OCI-M2 (cell line): ENCODE measurements around the gene GDF7.
"Not testable (repeated sequence)": the region's sequence is repeated elsewhere in the genome, so short reads cannot be mapped to it uniquely, and the experiment has no call there.

Source experiments
- DNase-seq: peaks from one replicate; lab custom pipeline; 2025; ENCODE audit not compliant: unreplicated experiment; lab: John Stamatoyannopoulos, UW

GDF7 gene

DNA sequence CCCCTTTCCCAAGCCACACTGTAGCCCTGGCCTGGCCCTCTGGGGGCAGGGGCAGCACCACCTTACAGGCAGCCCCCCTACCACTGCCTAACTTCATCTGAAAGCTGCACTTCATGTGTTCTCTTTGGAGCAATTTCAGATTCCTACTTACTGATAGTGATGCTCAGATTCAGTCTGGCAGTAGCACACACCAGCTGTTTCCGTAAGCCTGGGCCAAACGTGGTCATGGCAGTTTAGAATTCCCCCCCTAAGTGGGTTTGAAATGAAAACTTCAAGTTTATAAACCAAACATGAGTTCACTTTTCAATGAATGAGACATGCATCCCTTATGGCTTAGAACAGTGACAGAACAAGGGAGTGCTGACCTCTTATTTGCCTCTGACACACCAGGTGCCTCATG lies 29.4 kb downstream of the GDF7 start:
- no peak for DNase-seq

DNA sequence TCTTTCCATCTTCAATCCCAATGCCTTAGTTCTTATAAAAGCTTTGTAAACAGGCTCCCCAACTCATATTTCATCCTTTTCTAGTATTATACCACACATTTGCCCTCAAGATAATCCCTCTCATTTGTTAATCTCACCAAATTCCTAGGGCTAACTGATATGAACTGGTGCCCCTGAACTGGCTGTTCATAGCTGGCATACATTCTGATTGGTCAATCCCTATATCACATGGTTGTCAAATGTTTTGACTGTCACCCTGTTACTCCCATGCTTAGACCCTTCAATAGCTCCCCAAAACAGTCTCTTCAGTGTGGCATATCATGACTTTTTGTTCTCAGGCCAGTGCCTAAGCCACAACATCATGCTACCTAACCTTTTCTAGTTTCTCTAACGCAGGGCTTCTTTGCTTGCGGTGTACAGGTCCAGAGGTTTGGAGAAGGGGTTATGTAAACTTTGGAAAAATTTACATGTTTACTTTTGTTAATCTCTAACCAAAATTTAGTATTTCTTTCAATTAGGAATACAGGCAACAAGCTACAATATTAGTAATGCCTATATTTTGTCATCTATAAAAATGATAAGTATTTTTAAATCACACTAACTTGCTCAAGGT lies 30.5 kb downstream of the GDF7 start:
- DNase-seq: no peak

DNA sequence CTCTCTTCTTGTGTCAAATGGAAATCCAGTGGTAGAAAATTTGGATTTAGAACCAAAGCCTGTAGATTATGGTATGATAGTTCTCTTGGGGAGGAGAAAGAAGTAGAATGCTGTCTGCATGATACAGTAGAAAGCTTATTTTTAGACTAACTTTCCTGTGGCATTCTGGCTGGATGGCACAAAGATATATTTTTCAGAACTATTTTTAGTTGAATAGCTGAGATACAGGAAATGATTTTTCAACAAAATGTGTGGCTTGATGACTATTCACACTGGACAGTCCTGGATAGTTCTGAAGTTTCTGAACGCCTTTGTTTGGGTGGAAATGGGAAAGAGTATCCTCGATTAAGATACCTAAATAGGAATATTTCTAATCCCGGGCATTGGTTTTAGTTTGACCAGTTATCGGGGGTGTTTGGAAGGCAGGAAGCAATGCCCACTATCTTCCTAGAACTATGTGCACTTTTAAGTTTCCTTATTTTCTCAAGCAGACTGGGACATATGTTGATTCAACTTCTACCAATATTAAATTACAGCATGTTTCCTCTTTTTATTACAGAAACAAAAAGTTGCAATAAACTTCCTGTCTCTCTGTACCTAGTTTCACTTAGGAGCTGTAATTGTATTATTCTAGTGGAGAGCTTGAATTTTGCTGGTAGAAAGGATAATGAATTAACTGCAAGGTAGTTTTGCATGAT lies 32.1 kb downstream of the GDF7 start:
- no peak for DNase-seq

DNA sequence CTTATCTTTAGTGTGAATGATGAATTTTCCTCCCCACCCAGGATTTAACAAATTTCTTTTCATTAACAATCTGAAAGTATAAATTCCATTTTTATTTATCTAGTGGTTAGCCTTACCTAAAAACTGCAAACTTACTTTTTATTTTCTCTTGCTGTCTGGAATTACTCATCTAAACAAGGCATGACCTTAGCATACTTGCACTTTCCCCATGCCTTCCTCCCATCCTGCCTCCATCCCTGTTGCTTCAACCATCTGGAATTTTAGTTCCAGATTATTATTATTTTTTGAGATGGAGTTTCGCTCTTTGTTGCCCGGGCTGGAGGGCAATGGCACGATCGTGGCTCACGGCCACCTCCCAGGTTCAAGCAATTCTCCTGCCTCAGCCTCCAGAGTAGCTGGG lies 35.6 kb downstream of the GDF7 start:
- no peak for DNase-seq

DNA sequence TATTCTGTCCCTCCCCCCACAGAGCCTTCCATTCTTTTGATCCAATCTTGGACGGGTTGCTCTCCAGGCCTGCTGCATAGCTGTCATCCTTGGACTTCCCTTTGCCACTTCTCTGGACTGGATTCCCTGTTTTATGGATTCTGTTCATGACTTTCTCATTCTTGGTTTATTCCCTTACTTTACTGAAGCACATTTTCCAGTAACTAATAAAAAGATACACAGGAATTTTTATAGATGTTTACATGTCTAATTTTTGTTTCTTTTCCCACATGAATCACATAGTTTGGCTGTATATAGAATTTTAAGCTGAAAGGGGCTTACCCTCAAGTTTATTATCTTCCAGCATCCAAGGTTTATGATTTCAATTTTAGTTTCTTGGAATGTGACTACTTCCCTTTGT lies 37.9 kb downstream of the GDF7 start:
- DNase-seq: no peak

DNA sequence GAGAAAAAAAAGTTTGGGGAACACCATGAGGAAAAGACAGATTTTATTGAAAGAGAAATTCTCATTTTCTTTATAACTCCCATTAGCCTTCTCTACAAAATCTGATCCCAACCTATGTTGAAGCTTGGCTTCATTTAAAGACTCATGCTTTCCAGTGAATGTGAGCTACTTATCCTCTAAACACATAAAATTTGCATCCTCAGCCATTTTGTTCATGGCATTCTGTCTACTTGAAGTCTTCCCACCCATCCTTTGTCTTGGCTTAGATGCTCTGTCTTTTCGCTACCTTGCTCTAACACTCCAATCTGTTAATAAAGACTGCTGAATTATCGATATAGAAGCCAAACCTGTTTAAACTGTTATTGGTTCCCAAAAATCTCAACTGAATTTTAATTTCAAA lies 39.3 kb downstream of the GDF7 start:
- no peak for DNase-seq

DNA sequence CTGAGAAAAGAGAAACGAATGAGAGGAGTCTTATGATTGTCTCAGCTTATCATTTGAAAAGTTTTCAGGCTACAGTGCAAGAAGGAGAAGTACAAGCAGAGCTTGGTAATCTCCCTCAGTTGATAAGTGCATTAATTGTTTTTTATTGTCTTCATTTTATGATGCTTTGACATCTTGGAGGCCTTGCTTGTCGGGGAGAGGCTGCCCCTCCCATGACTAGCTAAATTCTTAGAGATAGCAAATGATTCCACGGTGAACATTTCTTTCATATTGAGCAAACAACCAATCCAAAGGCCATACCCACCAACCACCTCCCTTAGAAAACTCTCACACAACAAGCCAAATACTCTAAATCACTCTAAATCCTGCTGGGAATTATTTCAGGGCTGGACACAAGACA lies 39.8 kb downstream of the GDF7 start:
- DNase-seq: no peak

DNA sequence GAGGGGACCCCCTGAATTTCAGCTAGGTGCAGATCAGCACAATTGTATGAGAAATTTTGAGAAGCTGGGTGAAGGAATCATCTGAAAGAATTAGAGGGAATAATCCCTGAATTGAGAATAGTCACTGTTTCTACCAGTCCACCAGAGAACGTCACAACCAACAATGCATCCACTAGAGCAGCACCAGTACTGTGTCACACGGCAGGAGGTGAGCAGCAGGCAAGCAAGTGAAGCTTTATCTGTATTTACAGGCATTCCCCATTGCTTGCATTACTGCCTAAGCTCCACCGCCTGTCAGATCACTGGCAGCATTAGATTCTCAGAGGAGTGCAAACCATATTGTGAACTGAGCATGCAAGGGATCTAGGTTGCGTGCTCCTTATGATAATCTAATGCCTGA lies 40.7 kb downstream of the GDF7 start:
- no peak for DNase-seq

DNA sequence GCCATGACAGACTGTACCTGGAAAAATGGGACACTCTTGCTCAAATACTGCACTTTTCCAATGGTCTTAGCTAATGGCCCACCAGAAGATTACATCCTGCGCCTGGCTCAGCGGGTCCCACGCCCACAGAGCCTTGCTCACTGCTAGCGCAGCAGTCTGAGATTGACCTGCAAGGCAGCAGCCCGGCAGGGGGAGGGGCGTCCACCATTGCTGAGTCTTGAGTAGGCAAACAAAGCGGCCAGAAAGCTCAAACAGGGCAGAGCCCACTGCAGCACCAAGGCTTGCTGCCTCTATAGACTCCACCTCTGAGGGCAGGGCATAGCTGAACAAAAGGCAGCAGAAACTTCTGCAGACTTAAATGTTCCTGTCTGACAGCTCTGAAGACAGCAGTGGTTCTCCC lies 44.7 kb downstream of the GDF7 start:
- DNase-seq: not testable (repeated sequence)

DNA sequence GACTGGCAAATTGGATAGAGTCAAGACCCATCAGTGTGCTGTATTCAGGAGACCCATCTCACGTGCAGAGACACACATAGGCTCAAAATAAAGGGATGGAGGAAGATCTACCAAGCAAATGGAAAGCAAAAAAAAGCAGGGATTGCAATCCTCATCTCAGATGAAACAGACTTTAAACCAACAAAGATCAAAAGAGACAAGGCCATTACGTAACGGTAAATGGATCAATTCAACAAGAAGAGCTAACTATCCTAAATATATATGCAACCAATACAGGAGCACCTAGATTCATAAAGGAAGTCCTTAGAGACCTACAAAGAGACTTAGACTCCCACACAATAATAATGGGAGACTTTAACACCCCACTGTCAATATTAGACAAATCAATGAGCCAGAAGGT lies 46.6 kb downstream of the GDF7 start:
- not testable (repeated sequence) for DNase-seq

DNA sequence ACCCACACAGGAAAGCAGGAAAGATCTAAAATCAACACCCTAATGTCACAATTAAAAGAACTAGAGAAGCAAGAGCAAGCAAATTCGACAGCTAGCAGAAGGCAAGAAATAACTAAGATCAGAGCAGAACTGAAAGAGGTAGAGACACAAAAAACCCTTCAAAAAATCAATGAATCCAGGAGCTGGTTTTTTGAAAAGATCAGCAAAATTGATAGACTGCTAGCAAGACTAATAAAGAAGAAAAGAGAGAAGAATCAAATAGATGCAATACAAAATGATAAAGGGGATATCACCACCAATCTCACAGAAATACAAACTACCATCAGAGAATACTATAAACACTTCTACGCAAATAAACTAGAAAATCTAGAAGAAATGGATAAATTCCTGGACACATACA lies 47.5 kb downstream of the GDF7 start:
- not testable (repeated sequence) for DNase-seq

DNA sequence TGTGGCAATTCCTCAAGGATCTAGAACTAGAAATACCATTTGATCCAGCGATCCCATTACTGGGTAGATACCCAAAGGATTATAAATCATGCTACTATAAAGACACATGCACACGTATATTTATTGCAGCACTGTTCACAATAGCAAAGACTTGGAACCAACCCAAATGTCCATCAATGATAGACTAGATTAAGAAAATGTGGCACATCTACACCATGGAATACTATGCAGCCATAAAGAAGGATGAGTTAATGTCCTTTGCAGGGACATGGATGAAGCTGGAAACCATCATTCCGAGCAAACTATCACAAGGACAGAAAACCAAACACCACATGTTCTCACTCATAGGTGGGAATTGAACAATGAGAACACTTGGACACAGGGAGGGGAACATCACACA lies 49.2 kb downstream of the GDF7 start:
- not testable (repeated sequence) for DNase-seq

DNA sequence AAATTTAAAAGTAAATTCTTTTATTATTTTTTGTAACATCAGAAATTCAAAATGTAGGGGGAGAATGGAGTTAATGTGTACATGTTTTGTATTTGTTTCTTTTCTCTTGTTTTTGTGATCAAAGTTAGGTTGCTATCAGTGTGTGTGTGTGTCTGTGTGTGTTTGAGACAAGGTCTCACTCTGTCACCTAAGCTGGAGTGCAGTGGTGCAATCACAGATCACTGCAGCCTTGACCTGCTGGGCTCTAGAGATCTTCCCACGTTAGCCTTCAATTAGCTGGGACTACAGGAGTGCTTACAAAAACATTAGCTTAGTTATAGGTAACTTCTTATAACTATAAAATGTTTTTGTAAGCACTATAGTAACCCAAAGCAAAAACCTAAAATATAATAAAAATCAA lies 50.7 kb downstream of the GDF7 start:
- DNase-seq: no peak

DNA sequence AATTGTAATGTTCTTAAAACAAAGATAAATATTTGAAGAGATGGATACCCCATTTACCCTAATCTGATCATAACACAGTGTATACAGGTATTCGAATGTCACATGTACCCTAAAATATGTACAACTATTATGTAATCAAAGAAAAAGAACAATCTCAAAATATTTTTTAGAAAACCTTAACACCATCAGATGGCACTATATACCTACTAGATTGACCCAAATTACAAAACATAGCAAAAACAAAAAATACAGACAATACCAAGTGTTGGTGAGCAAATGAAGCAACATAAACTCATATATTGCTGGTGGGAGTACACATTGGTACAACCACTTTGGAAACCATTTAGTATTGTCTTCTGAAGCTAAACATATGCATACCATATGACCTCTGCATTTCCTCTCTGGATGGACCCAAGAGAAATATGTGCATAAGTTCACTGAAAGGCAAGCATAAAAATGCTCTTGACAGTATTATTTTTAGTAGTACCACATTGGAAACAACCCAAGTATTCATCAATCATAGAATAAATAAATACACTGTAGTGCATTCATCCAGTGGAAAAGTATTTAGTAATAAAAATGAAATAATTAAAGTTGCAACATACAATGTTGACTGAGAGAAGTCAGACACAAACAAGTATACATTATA lies 55.8 kb downstream of the GDF7 start:
- DNase-seq: no peak

DNA sequence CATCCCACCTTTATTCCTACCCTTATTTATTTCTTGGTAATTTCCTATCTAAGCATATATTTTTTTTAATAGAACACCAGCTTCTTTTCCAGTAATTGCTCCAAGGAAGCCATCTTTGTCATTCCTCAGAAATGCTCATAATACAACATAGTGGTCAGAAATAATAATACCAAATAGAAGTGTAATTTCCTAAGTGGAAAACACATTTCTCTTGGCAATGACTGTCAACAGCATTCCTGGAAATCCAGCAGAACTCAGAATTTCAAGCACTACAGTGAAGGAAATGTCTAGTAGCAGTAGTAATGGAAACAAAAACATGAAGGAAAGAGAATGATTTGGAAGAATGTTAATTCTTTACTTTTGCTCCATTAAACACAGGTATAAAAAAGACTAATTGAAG lies 56.6 kb downstream of the GDF7 start:
- no peak for DNase-seq

DNA sequence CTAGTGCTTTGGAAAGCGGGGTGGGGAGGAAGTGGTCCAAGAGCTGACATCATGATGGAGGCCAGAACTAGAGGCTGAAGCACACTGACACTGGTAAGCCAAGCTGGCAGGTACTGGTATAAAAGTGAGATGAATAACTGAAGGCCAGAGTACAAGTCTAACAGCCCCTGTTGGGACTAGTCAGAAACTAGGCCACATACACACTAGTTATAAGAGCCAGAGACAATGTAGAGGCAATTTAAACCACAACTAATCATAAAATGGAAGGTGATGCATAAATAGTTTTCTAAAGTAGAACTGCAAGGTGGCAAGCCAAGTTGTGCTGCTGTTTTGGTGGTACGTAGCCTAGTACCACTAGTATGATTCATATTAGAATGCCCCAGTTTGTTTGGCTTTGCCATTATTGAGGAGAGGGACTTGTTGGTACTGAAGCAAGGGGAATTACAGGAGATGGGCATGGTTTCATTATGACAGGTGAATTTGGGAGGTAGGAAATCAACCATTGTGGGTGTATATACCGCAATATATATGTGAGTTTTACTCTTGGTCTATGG lies 57.6 kb downstream of the GDF7 start:
- DNase-seq: no peak

DNA sequence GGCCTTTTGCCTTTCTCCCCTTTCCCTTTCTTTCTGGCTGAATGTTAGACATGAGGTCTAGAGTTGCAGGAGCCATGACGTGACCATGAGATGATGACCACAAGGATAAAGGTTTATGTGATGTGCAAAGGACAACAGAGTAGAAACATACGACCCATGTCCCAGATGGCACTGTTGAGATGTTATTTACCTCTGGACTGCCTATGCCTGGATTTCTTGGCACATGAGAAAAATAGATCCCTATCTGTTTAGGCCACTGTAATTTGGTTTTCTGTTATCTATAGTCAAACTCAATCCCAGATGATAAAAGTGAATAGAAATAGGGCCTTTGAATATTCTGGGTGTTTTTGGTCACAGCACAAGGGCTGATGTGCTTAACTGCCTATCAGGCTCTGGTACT lies 58.8 kb downstream of the GDF7 start:
- DNase-seq: no peak

DNA sequence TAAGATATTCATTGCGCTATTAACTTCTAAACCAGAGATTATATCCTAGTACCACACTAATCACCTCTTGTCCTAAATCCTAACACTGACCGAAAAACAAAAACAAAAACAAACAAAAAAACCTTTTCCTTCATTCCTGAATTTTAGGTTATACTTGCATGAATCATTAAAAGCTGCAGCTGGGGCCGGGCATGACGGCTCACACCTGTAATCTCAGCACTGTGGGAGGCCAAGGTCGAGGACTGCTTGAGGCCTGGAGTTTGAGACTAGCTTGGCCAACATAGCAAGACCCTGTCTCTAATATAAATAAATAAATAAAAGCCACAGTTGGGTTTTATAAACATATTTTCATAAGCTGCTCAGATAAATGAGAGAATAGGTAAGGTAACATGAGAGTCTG lies 60.0 kb downstream of the GDF7 start:
- DNase-seq: no peak

DNA sequence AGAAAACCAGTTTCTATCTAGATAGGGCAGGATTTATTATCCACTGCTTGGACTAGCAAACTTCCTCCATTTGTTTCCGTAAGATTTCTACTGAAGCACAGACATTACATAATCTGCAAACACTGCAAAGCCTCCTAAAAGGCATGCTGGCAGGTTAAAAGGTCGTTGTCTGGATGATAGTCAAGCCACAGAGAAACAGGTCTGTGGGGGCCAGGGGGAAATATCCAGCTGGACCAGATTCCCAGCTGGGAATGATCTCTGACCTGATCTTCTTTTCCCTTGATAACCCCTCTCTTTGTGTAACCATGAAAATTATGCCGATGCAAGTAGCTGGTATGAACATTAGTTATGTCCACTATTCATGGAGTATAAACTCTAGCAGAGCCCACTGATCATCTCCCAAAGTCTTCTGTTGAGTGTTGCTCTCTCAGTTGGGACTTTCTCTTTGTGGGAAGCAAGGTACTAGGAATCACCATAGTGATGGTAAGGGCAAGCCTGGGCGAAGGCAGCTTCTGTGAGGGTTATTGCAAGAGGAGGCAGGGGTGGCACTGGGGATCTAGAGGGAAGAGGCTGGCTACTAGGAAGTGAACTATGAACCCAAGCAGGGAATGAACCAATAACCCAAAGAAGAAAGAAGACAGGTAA lies 61.3 kb downstream of the GDF7 start:
- no peak for DNase-seq
